HPDE6-E6E7 (cell line): Measurements from ENCODE around the gene ATP4A.

ENCODE experiments used
- DNase-seq: peaks from one replicate; pipeline ENCODE4 v3.0.0; 2011; ENCODE audit warnings: missing footprints; ENCODE audit errors: extremely low spot score

The ATP4A gene

GRCh38 chr19:35565016-35565856 lies 1.8 kb upstream of the ATP4A start:
- no peak for DNase-seq

- no peak for DNase-seq
These were observed 682 bp downstream of the ATP4A start for GRCh38 chr19:35562776-35563175.

GRCh38 chr19:35562336-35562735 lies 1.1 kb downstream of the ATP4A start:
- DNase-seq, result no peak

GRCh38 chr19:35561436-35561835 lies 2.0 kb downstream of the ATP4A start:
- DNase-seq, result no peak

- DNase-seq, result no peak
These were observed 2.8 kb downstream of the ATP4A start for GRCh38 chr19:35560677-35561076.

GRCh38 chr19:35560271-35560670 lies 3.2 kb downstream of the ATP4A start:
- no peak for DNase-seq

- DNase-seq, result no peak
These were observed 3.7 kb downstream of the ATP4A start for GRCh38 chr19:35559781-35560180.

- DNase-seq, result no peak
These were observed 4.2 kb downstream of the ATP4A start for GRCh38 chr19:35559281-35559659.

- DNase-seq, result no peak
These were observed 4.8 kb downstream of the ATP4A start for GRCh38 chr19:35558400-35559280.

- no peak for DNase-seq
These were observed 5.7 kb downstream of the ATP4A start for GRCh38 chr19:35557539-35558399.

GRCh38 chr19:35556846-35557538 lies 6.5 kb downstream of the ATP4A start:
- no peak for DNase-seq

- DNase-seq, result no peak
These were observed 7.3 kb downstream of the ATP4A start for GRCh38 chr19:35556025-35556590.

- no peak for DNase-seq
These were observed 8.0 kb downstream of the ATP4A start for GRCh38 chr19:35555301-35556005.

- DNase-seq, result no peak
These were observed 9.4 kb downstream of the ATP4A start for GRCh38 chr19:35554076-35554475.

- DNase-seq, result no peak
These were observed 10.0 kb downstream of the ATP4A start for GRCh38 chr19:35553385-35554000.

- no peak for DNase-seq
These were observed 10.7 kb downstream of the ATP4A start for GRCh38 chr19:35552534-35553384.

GRCh38 chr19:35551091-35551810 lies 12.2 kb downstream of the ATP4A start:
- no peak for DNase-seq

GRCh38 chr19:35549879-35550523 lies 13.5 kb downstream of the ATP4A start:
- no peak for DNase-seq
